Germinal center (tissue), 1 donor: Measurements from ENCODE around the gene PNPLA7.

Source experiments
- DNase-seq: peaks from one replicate; pipeline ENCODE4 v3.0.0; 2012; ENCODE audit warnings: mixed read lengths, low spot score

Gene PNPLA7

DNA sequence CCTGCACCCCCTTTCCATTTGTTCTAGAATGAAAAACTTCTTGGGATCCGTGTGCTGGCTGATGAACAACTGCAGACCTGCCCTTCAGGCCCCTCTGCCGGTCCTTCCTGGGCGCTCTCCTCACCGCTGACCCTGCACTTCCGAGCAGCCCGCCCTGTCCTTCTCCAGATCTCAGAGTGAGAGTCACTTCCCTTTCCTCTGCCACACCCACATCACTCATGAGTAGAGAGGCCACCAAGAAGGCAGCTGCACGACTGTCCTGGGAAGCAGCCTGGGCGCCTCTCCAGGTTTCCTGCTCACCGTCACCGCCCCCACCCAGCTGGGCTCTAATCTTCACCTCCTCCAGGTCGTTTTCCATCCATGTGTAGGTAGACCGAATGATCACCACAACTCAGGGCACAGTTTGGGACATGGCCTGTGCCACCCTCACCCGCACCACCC is 56.1 kb downstream of the PNPLA7 start:
- DNase-seq = no peak

DNA sequence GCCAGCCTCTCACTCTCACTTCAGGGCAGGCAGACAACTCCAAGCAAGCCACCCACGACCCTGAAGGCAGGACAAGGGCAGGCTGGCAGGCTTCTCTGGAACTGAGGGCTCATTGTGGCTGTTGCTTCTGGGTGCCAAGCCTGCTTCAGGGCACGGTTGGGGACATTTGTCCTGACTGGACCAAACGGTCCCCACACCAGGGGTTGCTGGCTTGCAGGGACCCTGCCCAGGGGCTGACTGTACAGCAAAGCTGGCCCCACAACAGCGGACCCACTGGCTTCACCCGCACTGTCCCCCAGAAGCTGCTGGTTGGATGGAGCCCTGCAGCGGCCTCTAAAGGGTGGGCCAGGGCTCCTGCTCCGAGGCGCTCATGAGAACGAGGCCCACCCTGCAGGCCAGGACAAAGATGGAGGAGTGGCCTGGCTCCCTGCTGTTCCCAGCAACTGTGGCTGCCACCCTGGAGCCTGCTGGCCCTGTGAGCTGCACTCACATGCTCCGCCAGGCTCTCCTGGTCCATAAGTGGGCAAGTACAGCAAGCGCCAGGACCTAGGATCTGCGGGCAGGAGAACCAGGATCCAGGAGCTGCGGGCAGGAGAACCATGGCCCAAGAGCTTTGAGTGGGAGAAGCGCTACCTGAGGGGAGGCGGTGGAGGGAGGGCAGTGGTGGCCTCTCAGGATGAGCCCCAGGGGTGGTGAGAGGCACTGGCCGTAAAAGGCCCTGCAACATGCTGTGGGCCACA is 56.7 kb downstream of the PNPLA7 start:
- DNase-seq = no peak

DNA sequence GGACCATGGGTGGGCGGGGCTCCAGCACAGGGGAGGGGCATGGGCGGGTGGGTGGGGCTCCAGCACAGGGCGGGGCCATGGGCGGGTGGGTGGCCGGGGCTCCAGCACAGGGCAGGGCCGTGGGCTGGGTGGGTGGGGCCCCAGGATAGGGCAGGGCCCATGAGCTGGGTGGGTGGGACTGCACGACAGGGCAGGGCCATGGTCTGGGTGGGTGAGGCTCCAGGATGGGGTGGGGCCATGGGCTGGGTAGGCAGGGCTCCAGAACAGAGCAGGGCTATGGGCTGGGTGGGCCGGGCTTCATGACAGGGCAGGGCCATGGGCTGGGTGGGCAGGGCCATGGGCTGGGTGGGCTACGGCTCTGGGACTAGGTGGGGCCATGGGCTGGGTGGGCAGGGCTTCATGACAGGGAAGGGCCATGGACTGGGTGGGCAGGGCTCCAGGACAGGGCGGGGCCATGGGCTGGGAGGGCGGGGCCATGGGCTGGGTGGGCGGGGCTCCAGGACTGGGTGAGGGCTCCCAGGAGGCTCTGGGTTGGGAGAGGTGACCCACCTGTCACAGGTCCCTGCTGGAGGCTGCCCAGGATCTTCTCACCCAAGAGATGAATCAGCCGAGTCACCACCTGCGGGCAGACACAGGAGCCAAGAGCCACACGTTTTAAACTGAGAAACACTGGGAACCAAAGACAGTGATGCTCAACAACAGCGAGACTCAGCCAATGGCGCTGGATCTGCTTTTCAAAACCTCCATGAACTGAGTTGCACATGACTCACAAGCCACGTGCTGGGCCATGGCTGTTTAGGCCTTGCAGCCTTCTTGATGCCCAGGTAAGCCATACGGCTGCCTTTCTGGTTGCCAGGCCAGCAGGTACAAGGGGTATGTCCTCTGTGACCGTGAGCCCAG is 57.5 kb downstream of the PNPLA7 start:
- DNase-seq = peak; percentile 61

DNA sequence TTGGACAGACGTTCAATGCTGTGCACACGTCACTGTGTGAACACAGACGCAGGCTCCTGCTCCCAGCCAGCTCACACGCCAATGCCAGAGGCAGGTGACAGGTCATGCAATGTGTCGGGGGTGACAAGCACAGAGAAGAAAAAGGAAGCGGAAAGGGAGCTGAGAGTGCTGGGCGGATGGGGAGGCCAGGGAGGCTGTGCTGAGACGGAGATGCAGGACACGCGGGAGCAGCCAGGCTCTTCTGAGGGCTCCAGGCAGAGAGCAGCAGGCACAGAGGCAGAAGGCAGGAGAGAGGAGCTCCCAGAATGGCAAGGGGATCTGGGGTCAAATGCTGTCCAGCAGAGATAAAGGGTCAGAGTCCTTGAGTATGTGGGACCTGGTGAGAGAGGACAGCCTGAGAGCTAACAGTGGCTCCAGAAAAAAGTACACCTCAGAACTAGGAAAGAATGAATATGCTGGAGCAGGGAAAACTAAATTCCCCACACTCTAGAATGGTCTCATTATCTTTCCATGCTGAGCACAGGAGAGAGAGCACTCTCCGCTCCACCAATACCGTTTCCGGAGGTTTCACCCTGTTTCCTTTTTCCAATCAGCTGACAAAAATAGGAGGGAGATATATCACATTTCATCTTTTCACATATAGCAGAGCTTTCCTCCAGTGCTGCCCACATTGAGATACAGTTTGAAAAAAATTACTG is 58.3 kb downstream of the PNPLA7 start:
- DNase-seq = no peak

DNA sequence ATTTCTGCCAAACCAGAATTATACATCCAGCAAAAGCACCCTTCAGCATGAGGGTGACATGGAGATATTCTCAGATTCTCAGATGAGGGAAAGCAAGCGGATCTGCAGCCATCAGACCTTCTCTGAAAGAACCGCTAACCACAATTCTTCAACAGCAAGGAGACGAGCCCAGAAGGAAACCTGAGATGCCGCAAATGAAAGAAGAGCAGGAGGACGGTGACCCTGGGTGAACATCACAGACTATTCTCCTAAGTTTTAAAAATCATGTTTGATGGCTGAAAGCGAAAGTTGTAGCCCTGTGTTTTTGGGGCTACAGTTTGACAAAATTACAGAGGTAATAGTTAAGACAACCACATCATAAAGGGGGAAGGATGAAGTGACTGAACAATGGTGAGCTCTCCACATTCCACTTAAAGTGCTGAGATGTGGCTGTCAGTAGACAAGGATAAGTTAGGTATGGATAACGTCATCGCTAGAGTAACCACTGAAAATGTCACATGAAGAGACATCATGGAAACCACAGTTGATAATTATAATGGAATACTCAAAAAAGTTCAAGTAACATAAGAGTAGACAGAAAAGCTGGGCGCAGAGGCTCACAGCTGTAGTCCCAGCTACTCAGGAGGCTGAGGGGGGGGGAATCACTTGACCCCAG is 59.5 kb downstream of the PNPLA7 start:
- DNase-seq = no peak

DNA sequence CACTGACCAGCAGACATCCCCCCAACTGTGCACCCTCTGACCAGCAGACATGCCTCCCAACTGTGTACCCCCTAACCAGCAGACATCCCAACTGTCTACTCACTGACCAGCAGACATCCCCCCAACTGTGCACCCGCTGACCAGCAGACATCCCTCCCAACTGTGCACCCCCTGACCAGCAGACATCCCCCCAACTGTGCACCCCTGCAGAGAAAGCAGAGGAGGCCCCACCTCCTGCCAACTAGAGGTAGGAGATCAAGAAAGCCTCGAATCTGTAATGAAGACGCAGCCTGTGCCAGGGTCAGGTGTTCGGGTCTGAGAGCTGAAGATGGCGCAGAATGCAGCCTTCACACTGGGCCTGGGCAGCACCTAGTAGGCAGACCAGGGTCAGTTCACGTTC is 61.3 kb downstream of the PNPLA7 start:
- no peak for DNase-seq

DNA sequence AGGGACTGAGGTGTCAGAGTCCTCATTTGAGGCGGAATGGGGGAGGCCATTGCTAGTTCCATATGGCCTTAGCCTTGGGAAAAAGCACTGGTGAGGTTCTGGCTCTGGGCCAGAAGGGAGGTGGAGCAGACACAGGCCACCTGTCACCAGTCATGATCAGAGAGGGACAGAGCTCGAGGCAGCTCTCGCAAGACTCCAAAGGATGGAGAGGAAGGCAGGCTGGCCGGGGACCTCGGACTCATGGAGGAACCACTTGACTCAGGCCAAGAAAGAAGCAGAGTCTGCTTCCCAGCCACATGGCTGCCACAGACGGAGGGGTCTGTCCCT is 61.9 kb downstream of the PNPLA7 start:
- no peak for DNase-seq

DNA sequence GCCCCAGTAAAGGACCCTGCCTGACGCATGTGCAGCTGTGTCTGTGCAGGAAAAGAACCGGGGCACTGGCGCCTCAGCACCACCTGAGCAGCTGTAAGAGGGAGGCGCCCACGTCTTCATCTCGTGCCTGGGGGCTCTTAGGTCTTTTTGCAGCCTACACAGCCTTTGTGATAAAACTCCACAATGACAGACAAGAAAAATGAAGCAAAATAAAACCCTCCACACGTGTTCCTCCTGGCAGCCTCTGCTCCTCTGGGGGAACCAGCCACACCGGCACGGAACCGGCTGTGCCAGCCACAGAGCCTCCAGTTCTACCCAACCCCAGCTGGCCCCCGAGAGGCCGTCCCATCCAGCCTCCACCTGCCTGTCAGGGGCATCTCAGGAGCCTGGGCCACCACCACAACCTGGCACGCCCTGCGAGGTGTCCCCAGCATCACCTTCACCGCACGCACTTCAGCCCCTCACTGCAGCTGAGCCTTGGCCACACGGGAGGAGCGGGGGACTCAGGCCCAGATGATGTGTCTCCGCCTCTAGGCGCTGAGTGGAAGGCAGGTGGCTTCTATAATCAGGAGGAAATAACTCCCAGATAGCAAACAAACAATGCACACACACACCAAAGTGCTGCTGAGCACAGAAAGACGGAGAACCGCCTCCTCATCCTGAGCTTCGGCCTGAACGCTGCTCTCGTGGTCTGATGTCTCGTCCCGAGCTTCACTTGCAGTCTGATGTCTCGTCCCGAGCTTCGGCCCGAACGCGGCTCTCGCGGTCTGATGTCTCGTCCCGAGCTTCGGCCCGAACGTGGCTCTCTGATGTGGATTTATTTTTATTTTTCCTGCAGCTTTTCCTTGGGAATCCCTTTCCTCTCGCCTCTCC is 62.5 kb downstream of the PNPLA7 start:
- no peak for DNase-seq

DNA sequence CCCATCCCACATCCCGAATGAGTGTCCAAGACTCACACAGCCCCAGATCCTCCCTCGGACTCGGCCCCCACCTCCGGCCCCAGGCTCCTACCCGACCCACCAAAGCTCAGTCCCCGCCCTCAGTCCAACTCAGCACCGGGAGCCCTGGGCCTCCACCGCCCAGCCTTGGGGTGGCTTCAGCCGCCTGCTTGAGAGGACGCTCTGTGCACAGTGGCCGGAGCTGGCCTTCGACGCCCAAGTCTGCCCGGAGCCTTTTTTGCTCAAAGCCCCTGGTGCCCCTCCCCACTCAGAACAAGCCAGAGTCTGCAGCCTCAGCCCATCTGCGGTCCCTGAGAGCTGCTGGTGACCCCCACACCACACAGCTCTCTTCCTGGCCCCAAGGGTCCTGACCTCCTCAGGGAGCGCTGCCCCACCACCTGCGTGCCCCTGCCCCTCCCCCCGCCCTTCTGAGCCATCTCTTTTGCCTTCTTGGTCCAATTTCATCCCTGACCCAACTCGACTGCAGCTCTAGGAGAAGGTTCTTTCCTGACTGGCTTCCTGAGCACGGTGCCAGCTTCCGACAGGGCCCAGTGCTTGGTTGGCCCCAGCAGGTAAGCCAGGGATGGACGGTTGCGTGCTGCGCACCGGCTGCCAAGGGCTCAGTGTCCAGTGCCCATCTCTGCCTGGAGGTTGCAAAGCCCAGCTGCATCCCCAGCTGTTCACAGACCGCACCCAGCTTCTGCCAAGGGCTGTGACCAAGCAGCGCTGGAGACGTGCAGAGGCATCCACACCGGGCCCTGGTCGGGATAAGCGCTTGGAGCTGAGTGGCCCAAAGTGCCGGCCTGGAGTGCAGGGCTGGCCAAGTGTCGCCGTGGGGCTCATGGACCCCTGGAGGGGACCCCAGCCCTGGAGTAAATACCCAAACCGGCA is 63.4 kb downstream of the PNPLA7 start:
- DNase-seq = no peak

DNA sequence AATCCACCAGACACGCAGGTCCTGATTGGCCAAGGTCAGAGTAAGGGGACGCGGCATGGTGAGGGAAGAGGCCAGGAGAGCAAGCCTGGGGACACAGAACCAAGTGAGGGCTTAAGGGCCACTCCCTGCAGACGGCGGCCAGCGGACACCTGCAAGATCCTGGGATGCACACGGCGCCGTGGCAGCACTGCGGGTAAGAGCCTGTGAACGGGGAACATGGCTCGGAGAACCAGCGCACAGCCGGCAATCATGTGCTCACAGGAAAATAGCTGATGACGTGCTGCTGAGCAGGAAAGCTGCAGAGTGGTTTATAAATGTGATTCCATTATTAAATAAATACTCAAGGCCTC is 64.1 kb downstream of the PNPLA7 start:
- DNase-seq = no peak

DNA sequence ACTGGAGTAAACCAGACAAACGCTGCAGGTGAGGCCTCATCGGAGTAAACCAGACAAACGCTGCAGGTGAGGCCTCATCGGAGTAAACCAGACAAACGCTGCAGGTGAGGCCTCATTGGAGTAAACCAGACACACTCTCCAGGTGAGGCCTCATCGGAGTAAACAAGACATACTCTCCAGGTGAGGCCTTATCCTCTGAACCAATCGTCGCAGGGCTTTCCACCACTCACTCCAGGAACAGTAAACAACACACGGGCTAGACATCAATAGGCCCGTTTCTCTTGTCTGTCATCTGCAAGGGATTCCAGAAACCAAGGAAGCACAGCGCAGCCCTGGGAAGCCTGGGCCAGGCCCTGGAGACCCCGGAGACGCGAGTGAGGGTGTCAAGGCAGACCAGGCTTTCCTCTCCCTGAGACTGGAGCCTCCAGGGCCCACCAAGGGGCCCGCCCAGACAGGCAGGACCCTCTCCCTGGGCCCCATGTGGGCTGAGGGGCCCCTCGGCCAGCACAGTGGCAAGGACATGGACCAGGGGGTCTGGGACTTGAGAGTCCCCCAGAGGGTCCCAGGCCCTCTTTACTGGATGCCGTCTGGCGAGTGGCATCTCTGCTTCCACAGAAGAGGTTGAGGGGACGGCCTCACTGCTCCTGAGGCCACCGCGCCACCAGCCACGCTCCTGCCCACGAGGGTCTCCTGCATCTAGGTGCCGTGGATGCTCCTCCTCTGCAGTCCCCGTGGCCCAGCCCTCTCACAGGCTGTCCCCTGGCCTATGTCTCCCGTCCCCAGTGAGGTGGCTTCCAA is 64.7 kb downstream of the PNPLA7 start:
- DNase-seq = no peak

DNA sequence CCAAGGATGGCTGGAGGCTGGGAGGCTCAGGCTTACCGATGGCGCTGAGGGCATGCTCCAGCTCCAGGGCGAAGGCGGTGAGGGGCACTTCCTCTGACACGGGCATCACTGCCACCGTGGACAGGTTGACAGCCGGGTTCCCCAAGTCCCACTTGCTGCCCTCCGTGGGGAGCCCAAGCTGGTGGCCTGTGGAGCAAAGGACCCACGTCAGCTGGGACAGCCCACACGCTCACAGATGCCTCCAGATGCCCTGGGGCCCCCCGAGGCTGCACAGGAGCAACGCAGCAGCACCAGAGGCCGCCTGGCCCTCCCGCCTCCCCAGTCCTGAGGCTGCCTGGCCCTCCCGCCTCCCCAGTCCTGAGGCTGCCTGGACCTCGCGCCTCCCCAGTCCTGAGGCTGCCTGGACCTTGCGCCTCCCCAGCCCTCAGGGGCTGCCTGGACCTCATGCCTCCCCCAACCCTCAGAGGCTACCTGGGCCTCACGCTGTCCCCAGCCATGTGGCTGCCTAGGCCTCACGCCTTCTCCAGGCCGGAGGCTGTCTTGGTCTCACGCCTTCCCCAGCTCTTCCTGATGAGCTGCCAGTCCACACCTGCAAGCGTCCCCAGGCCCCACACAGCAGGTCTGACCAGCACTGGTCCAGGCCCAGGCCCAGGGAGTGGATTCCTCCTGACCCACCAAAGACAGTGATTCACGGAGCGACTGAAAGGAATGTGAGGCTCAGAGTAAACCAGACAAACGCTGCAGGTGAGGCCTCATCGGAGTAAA is 65.5 kb downstream of the PNPLA7 start:
- no peak for DNase-seq

DNA sequence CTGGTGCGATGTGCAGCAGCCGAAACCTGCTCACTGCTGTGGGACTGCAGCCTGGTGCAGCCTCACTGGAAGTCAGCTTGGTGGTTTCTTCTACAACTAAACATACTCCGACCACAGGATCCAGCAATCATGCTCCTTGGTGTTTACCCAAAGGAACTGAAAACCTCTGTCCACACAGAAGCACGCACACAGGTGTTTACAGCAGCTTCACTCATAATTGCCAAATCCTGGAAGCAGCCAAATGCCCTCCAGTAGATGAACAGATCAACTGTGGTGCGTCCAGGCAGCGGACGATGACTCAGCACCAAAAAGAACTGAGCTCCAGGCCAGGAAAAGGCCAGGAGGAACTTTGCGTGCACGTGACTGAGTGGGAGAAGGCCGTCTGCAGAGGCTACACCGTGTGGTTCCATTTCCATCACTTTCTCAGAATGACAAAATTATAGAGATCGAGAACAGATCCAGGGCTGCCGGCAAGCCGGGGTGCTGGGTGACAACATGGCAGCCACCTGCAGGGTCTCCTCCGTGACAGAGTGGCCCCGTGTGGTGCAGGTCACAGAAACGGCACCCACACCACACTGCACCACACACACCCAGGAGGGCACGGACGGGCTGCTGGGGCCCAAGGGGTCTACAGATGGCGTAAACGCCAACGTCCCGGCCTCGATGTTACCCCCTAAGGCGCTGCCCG is 68.0 kb downstream of the PNPLA7 start:
- no peak for DNase-seq

DNA sequence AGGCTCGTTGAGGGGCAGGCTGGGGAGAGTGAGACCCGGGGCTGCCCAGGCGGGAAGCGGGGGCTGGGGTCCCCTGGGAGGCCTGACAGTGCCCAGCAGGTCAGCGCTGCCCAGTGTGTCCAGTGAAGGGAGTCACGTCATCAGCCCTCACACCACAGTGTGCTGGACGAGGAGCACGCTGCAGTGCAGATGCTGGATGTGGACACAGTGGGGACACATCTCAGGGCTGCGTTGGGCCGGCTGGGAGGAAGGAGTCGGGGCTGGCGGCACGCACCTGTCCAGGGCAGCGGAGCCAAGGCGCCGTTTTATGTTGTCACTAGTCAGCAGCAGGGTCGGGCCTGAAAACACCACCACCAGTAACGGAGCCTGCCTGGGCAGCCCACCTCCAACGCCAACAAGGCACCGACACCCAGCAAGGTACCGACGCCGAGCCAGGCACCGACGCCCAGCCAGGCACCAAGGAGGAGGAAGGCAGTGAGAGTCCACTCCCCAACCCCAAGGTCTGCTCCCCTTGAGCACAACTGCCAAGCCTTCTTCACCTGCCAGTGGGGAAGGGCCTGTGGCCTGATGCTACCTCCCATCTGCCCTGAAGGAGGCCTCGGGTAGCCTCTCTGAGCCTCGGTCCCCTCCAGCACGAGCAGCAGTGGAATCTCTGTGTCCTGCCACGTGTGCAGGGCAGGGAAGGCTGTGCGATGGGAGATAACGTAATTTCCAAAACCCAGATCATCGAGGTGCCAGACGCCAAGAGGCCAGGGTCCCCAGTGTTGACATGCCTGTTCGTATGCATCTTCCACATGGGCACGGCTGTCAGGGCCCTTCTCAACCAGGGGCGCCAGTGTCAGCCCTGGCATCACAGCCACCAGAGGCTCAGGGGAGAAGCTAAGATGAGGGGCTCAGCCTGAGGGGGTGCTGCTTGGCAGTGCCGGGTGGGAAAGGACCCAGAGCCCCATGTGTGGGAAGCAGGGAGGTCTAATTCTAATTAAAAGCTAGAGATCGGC is 69.2 kb downstream of the PNPLA7 start:
- no peak for DNase-seq

DNA sequence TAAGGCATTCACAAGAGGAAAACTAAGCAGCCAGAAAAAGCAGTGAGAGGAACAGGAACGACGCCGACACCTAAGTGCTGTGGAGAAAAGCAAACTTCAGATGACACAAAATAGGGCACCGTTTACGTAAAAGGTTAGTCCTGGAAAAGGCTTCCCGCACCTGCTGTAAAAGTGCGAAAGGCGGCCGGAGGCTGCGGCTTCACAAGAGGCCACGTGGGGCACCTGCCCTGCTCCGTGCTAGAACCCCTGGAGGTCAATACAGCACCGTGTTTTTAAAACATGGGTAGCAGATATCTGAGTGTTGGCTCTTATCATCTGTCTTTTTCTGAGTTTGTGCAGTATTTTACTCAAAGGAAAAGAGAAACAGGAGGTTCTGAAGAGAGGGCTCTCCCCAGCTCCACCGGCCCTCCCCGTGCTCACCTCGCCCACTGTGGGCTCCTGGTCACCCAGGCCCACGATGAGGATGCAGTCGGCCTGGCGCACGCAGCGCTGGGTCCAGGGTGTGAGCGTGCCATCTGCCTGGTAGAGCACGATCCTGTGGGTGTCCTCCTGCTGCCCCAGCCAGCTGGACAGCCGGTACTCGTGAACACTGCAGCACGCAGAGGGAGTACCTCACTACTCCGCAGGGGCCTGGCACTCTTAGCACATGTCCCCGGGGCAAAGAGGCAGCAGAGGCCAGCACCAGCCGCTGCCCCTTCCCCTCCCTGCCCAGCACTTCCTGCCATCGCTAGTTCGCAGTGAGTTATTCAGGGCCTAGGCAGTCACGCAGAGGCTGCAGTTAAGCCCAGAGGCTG is 70.1 kb downstream of the PNPLA7 start:
- no peak for DNase-seq
